ENCODE measurements around the gene MAD1L1. TPM values are rescaled to one million over a fixed set of nuclear protein-coding genes. Genes with fewer than 3 reads are reported as not detected.
A peak's percentile ranks its signal among the peaks of the same experiment; 100 is the strongest.

MAD1L1 gene
- total and polyA plus RNA-seq, 7 donors = 11.7 to 17.5 (median 15.6) TPM

- no peak for TF ChIP-seq CTCF (IDR thresholded peaks at IDR 0.05)
- Histone ChIP-seq H3K4me3 (no peak overlapping the region), H3K4me1 (peaks cover 10% of the 10 kb centered on the region), H3K36me3 (ENCODE audit: insufficient read depth in 1 of 2, low read depth in 1 of 2) (no peaks in the 10 kb centered on the region), H3K9me3 (no peaks in the 10 kb centered on the region), H3K27me3 (ENCODE audit: insufficient read depth in 3 of 3, low read length in 2 of 3) (no peaks in the 10 kb centered on the region), H3K27ac (no peak overlapping the region)
- 53 to 64% (median 58%) methylated on average over 22 of the region's 22 CpGs for WGBS, 3 donors
- no peak for DNase-seq
- peak; percentile 38 to 68 (median 48) for ATAC-seq
- intact Hi-C loops (cut with DNase I) = no loop called here
Measured at GRCh38 chr7:2079332-2080059, 153.2 kb downstream of the MAD1L1 start.

GRCh38 chr7:2078899-2079298, 153.8 kb downstream of the MAD1L1 start:
- ATAC-seq (no peak), DNase-seq (no peak)
- Histone ChIP-seq H3K27ac (no peak overlapping the region), H3K36me3 (ENCODE audit: insufficient read depth in 1 of 2, low read depth in 1 of 2) (no peaks in the 10 kb centered on the region), H3K9me3 (no peaks in the 10 kb centered on the region), H3K27me3 (ENCODE audit: insufficient read depth in 3 of 3, low read length in 2 of 3) (no peaks in the 10 kb centered on the region), H3K4me1 (peaks cover 10% of the 10 kb centered on the region), H3K4me3 (no peak overlapping the region)
- no peak for TF ChIP-seq CTCF (IDR thresholded peaks at IDR 0.05)
- WGBS, 3 donors = 91 to 93% (median 93%) methylated on average over 14 to 15 of the region's 15 CpGs
- intact Hi-C loops (cut with DNase I) = no loop called here

GRCh38 chr7:2076649-2077064, 156.1 kb downstream of the MAD1L1 start:
- no peak for TF ChIP-seq CTCF (IDR thresholded peaks at IDR 0.05)
- Histone ChIP-seq H3K27ac (no peak overlapping the region), H3K9me3 (no peaks in the 10 kb centered on the region), H3K4me3 (no peak overlapping the region), H3K4me1 (peaks cover 10% of the 10 kb centered on the region), H3K27me3 (ENCODE audit: insufficient read depth in 3 of 3, low read length in 2 of 3) (no peaks in the 10 kb centered on the region), H3K36me3 (ENCODE audit: insufficient read depth in 1 of 2, low read depth in 1 of 2) (no peaks in the 10 kb centered on the region)
- intact Hi-C loops (cut with DNase I) = no loop called here
- 96 to 97% (median 97%) methylated on average over 27 of the region's 27 CpGs for WGBS, 3 donors
- ATAC-seq (no peak), DNase-seq (no peak)

- Histone ChIP-seq H3K27ac (no peak overlapping the region), H3K27me3 (ENCODE audit: insufficient read depth in 3 of 3, low read length in 2 of 3) (no peaks in the 10 kb centered on the region), H3K4me3 (no peak overlapping the region), H3K36me3 (ENCODE audit: insufficient read depth in 1 of 2, low read depth in 1 of 2) (no peaks in the 10 kb centered on the region), H3K4me1 (peaks cover 10% of the 10 kb centered on the region), H3K9me3 (no peaks in the 10 kb centered on the region)
- DNase-seq = no peak
- 88 to 89% (median 89%) methylated on average over 17 of the region's 17 CpGs for WGBS, 3 donors
- no peak for ATAC-seq
- no peak for TF ChIP-seq CTCF (IDR thresholded peaks at IDR 0.05)
- intact Hi-C loops (cut with DNase I) = no loop called here
Measured at GRCh38 chr7:2075811-2076210, 156.9 kb downstream of the MAD1L1 start.

GRCh38 chr7:2074691-2075090, 158.1 kb downstream of the MAD1L1 start:
- intact Hi-C loops (cut with DNase I) = no loop called here
- Histone ChIP-seq H3K27ac (no peak overlapping the region), H3K36me3 (ENCODE audit: insufficient read depth in 1 of 2, low read depth in 1 of 2) (no peaks in the 10 kb centered on the region), H3K27me3 (ENCODE audit: insufficient read depth in 3 of 3, low read length in 2 of 3) (no peaks in the 10 kb centered on the region), H3K4me3 (no peak overlapping the region), H3K9me3 (no peaks in the 10 kb centered on the region), H3K4me1 (peaks cover 5% of the 10 kb centered on the region)
- no peak for TF ChIP-seq CTCF (IDR thresholded peaks at IDR 0.05)
- 33 to 45% (median 40%) methylated on average over 17 of the region's 17 CpGs for WGBS, 3 donors
- peak; percentile 63 to 87 (median 76) for ATAC-seq
- DNase-seq = peak in 1 of 2 donors; percentile 65
